ENCODE results near the gene TRIML2.
"Not testable (repeated sequence)": the region's sequence is repeated elsewhere in the genome, so short reads cannot be mapped to it uniquely, and the experiment has no call there.

The TRIML2 gene

GRCh38 chr4:188106454-188106853 lies 2.9 kb downstream of the TRIML2 start:
- no peak for DNase-seq

- DNase-seq = no peak
These were observed 16.6 kb downstream of the TRIML2 start for GRCh38 chr4:188092824-188093223.

DNA sequence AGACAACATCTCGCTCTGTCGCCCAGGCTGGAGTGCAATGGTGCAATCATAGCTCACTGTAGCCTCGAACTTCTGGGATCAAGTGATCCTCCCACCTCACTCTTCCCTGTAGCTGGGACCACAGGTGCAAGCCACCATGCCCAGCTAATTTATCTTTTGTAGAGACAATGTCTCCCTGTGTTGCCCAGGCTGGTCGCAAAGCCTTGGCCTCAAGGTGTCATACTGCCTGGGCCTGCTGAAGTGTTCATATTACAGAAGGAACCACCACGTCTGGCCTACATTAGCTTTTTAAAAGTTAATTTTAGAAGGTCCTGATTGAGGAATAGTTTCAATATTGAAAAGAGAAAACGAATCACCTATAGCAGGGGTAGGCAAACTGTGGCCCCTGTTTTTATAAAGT lies 22.5 kb downstream of the TRIML2 start:
- no peak for DNase-seq

GRCh38 chr4:188082796-188083195 lies 26.6 kb downstream of the TRIML2 start:
- no peak for DNase-seq

- DNase-seq = no peak
These were observed 31.3 kb downstream of the TRIML2 start for GRCh38 chr4:188078116-188078515.

GRCh38 chr4:188076169-188076568 lies 33.2 kb downstream of the TRIML2 start:
- no peak for DNase-seq

DNA sequence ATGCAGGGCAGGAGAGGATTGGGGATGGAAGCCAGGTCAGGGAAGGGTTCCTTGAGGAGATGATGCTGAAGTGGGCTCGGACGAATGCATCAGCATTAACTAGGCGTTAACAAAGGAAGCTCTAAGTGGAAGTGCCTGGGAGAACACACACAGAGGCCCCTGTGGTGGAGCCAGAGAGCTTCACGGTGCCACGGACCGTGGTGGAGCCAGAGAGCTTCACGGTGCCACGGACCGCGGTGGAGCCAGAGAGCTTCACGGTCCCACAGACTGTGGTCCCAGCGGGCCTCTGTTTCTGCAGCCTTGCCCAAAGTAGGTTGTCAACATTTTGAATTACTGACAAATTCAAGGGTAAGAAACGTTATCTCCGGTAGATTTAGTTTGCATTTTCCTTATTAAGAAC lies 48.3 kb downstream of the TRIML2 start:
- no peak for DNase-seq

DNA sequence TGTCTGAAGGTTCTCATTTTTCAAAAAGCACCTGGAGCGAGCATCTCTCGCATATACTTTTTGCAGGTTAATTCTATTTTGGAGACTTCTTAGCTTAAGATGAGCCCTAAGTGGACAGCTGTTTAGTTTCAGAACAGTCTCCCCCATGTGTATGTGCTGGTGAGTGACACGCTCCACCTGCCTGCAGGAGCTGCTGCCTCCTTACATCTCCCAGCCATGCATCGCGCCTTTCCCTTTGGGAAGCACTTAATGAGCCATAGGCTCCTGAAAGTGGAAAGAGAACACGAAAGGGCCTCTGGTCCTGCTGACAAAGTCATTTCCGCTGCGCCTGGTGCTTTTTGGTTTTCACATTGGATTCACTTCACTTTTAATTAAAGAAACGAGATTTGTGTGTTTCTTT lies 56.1 kb downstream of the TRIML2 start:
- no peak for DNase-seq

DNA sequence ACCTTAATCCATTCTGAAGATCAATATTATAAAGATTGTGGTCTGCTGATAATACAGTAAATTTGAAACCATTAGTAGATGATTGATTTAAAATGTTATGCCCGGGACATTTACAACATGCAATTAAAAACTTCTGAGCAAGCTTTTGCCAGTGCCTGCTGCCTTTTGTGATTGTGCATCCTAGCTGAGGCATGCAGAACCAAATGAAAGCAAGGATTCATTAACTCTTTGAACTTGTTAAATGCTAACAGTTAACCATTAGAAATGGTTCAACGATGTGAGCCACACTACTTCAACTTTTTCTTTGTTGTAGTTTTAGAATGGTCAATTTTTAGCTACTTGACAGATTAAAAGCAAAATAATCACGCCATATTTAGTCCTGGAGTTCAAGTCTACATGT lies 62.7 kb downstream of the TRIML2 start:
- no peak for DNase-seq

- not testable (repeated sequence) for DNase-seq
These were observed 63.9 kb downstream of the TRIML2 start for GRCh38 chr4:188045461-188045860.

- no peak for DNase-seq
These were observed 66.2 kb downstream of the TRIML2 start for GRCh38 chr4:188043154-188043553.

DNA sequence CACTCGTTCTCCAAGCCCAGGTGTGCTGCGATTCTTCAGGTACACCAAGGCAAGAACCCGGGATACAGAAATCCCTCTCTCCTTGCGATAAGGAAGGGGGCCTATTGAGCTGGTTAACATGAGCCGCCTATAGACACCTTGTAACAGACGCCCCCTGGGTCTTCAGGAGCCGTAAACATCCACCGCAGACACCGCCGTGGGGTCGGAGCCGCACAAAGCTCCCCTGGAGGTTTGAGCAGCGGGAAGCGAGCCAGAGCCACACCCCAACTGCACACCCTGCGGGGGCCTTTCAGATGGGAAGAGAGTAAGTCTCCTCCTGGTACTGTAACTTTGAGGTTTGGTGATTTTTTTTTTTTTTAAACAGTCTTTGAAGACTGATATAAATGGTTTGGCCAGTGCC lies 67.2 kb downstream of the TRIML2 start:
- no peak for DNase-seq

- no peak for DNase-seq
These were observed 67.7 kb downstream of the TRIML2 start for GRCh38 chr4:188041721-188042120.

Measured in T-helper 2 cell (primary cell).